Liver (tissue), 3 donors: ENCODE measurements around the gene SPATA33.

ENCODE experiments used
- ATF3 ChIP-seq: IDR thresholded peaks from 2 replicates; pipeline ENCODE4 v1.6.1; 2016; ENCODE audit warnings: antibody characterized with exemption
- CTCF ChIP-seq: fragments of 150-350 bp; IDR thresholded peaks from 2 replicates; pipeline ENCODE4 v1.5.1; 2017; ENCODE audit warnings: improper control_type of control experiment, low read depth, low read length; ENCODE audit not compliant: missing input control
- FOXA1 ChIP-seq: IDR thresholded peaks from 2 replicates; pipeline ENCODE4 v1.6.1; 2016; ENCODE audit warnings: antibody characterized with exemption
- MAX ChIP-seq: IDR thresholded peaks from 2 replicates; pipeline ENCODE4 v1.6.1; 2016; ENCODE audit warnings: antibody characterized with exemption
- RAD21 ChIP-seq, 2 donors: IDR thresholded peaks; 2 replicates each; pipeline ENCODE4 v1.6.1; 2016; ENCODE audit warnings: antibody characterized with exemption in 2 of 2, mild to moderate bottlenecking in 2 of 2
- SP1 ChIP-seq: IDR thresholded peaks from 2 replicates; pipeline ENCODE4 v1.6.1; 2018; ENCODE audit warnings: antibody characterized with exemption, mild to moderate bottlenecking
- donor health status: healthy.
- donor health status: healthy.

- TF ChIP-seq CTCF (no peak), FOXA1 (no peak), SP1 (no peak), MAX (no peak), RAD21 (IDR thresholded peaks at IDR 0.05) (no peak), ATF3 (no peak)
Observed at GRCh38 chr16:89660146-89660545, 2.5 kb downstream of the SPATA33 start.
